Measurements from ENCODE around the gene MBOAT7.

Gene MBOAT7

DNA sequence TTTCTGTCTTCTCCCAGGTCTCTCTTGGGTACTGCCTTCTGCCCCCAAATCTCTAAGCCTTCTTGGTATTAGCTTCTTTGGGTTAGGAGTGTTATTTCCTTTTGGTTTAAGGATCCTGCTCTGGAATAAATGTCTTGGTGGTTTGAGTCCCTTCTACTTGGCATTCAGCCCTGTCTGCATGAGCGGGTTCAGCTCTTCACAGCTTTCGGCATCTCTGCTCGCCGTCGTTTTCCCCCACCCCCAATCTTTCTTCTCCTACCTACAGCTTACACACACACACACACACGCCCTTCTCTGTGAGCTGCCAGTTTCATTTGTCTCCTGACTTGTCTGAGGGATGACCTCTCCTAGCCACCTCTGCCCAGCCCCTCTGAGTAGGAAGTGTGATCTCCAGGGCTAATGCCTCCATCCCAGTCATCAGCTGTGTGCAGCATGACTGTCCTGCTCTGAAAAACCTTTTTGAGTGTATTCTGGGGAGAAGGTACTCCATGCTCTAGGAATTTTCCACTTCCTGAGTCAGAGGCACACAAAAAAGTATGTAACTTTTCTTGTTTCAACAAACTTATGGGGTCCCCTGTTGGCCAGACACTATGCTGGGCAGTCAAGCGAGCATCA, 47.1 kb downstream of the MBOAT7 start:
- in situ Hi-C loops (cut with MboI; ENCODE audit: low pct_unique_long_range_greater_than_20kb, low sequenced_read_pairs, unreplicated experiment) = no loop called here
- DNase-seq (ENCODE audit: low spot score) = no peak
- TF ChIP-seq, protein P1, sequence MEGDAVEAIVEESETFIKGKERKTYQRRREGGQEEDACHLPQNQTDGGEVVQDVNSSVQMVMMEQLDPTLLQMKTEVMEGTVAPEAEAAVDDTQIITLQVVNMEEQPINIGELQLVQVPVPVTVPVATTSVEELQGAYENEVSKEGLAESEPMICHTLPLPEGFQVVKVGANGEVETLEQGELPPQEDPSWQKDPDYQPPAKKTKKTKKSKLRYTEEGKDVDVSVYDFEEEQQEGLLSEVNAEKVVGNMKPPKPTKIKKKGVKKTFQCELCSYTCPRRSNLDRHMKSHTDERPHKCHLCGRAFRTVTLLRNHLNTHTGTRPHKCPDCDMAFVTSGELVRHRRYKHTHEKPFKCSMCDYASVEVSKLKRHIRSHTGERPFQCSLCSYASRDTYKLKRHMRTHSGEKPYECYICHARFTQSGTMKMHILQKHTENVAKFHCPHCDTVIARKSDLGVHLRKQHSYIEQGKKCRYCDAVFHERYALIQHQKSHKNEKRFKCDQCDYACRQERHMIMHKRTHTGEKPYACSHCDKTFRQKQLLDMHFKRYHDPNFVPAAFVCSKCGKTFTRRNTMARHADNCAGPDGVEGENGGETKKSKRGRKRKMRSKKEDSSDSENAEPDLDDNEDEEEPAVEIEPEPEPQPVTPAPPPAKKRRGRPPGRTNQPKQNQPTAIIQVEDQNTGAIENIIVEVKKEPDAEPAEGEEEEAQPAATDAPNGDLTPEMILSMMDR (IDR thresholded peaks at IDR 0.05; ENCODE audit: extremely low read depth, insufficient read depth, missing control alignments) = no peak

DNA sequence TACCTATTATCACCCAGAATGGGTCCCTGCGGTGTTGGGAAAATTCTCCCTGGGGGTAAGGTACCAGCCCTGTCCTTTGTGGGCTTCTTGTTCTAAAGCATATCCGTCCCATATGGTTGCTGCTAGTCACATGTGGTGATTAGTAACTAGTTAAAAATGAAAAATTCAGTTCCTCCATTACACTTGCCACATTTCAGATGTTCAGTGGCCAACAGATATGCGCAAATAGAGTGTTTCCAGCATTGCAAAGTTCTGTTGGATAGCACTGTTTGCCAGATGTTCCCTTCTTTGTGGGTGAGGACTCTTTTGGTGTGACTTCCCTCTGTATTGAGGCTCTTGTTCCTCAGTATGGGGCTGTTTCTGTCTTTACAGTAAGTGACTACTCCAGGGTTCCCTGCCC, 48.0 kb downstream of the MBOAT7 start:
- in situ Hi-C loops (cut with MboI; ENCODE audit: low pct_unique_long_range_greater_than_20kb, low sequenced_read_pairs, unreplicated experiment) = no loop called here
- TF ChIP-seq, protein P1 (IDR thresholded peaks at IDR 0.05; ENCODE audit: extremely low read depth, insufficient read depth, missing control alignments) = no peak
- no peak for DNase-seq (ENCODE audit: low spot score)

DNA sequence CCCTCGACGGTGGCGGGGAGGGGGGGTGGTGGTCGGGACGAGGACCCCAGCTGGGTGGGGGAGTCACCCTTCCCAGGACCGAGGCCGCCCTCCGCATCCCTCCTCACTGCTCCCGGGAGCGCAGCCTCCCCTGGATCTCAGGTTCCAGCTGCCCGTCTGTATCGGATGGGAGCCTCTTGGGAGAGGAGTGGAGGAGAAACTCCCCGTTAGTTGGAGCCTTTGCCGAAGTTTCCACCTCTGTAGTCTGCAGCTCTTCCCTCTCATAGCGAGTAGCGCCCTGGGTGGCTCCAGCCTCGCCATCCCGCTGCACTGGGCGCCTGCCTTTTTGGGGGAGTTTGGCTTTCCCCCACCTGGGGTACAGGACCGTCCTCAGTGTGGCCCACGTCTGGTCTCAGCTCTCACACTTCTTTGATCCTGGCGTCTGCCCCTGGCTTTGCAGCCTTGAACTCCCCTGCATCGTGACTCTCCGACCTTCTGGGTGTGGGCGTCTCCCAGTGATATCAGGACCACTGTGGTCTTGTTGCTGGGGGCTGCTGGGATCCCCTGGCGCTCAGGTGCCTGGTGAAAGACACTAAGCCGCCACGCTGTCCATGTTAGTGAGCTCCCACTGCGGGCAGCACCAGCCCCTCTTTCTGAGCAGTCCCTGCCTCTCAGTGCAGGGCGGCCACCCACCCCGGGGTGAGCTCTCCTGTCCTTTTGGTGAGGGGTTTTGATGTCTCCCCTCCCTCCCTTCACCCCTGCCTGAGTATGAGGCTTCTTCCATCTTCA, 50.7 kb downstream of the MBOAT7 start:
- TF ChIP-seq, protein P1 (IDR thresholded peaks at IDR 0.05; ENCODE audit: extremely low read depth, insufficient read depth, missing control alignments) = no peak
- DNase-seq (ENCODE audit: low spot score) = no peak
- in situ Hi-C loops (cut with MboI; ENCODE audit: low pct_unique_long_range_greater_than_20kb, low sequenced_read_pairs, unreplicated experiment) = no loop called here

DNA sequence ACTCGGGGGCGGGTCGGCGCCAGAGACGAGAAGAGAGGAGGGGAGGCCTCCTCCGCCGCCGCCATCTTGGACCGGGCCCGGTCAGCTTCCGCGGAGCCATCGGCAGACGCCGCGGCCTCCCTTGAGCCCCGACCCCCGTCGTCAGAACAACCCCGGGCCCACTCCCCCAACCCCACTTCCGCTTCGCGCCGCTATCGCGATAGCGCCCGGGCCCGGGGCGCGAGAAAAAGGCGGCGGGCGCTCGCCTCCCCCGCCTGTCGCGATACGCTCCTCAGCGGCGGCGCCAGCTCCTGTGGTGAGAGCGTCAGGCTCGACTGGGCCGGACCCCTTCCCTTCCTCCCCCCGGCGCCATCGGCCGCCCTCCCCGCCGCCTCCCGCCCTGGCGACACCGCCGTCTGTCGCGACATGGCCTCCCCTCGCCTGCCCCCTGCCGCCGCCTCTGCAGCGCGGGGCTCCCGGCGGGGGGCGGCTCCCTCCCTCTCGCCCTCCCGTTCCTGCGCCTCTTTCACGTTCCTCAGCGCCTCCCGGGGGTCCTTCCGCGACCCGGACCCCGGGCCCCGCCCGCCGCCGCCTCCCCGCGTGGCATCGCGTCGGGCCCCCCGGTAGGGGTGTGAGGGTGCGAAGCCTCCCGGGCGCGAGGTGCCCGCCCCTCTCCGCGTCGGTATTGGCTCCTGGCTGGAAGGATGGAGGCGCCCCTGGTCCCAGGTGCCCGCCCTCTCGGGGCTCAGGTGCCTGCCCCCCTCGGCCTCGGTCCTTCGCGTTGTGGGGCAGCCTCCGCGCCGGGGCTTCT, 51.5 kb downstream of the MBOAT7 start, which contains the start of gene CNOT3:
Gene CNOT3 (plus strand): TSS at position 64 of the 790 bp plus-strand sequence. CDS start 5,217 bp downstream, outside the sequence.
- peak; percentile 61 for DNase-seq (ENCODE audit: low spot score)
- in situ Hi-C loops (cut with MboI; ENCODE audit: low pct_unique_long_range_greater_than_20kb, low sequenced_read_pairs, unreplicated experiment) = no loop called here
- TF ChIP-seq, protein P1 (IDR thresholded peaks at IDR 0.05; ENCODE audit: extremely low read depth, insufficient read depth, missing control alignments) = no peak

DNA sequence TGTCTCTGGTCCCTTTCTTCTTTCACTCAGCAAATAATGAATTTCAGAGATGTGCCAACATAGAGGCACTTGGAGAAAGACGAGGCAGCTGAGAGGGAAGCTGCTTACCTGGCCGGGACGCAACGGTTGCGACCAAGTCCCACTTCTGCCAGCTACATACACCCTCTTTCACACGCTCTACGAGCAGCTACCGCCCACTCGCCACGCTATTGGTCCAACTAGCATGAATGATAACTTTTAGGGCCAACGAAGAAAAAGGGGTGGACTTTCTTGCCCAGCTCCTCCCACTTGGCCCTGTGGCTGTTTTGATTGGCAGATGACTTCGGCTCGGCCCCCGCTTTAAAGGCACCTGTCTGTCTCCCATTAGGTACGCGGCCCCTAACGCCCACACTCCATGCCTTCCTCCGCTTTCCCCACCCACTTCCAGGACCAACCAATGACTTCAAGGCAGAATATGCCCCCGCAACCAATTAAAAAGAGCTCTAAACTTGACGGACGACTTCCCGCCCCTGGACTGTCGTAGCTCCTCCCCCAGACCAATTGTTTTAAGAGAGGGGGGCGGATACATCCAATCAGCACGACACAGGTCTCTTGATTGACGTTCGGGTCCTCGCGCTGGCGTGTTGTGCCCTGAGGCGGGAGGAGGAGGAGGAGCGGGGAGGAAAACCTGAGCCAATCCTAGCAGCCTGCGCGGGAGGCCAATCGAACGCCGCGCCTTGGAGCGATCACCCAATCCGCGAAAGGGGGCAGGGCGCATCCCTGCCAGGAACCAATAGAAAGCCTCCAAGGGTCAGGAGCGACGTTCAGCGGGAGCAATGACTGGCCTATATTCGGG, 52.3 kb downstream of the MBOAT7 start:
- in situ Hi-C loops (cut with MboI; ENCODE audit: low pct_unique_long_range_greater_than_20kb, low sequenced_read_pairs, unreplicated experiment) = no loop called here
- DNase-seq (ENCODE audit: low spot score) = peak; percentile 99

More for the DNA sequence above, 52.3 kb downstream of the MBOAT7 start:
- TF ChIP-seq, protein P1 (IDR thresholded peaks at IDR 0.05; ENCODE audit: extremely low read depth, insufficient read depth, missing control alignments) = no peak

Data from GM13977 (cell line).